NCI-H510A (cell line): ENCODE results near the gene MRPL11.
A peak's percentile ranks its signal among the peaks of the same experiment; 100 is the strongest.

ENCODE experiments used
- DNase-seq: peaks from one replicate; lab custom pipeline; 2025; lab: John Stamatoyannopoulos, UW

MRPL11 gene

GRCh38 chr11:66391322-66391721 is 47.3 kb downstream of the MRPL11 start:
- DNase-seq, result no peak

GRCh38 chr11:66388780-66389386 is 49.8 kb downstream of the MRPL11 start:
- DNase-seq, result peak; percentile 40

- DNase-seq, result peak; percentile 30
Observed at GRCh38 chr11:66386171-66387069, 52.2 kb downstream of the MRPL11 start.
